SIG-M5 (cell line): Measurements from ENCODE around the gene UTS2.

ENCODE experiments used
- DNase-seq: peaks from one replicate; lab custom pipeline; 2025; lab: John Stamatoyannopoulos, UW

Gene UTS2

DNA sequence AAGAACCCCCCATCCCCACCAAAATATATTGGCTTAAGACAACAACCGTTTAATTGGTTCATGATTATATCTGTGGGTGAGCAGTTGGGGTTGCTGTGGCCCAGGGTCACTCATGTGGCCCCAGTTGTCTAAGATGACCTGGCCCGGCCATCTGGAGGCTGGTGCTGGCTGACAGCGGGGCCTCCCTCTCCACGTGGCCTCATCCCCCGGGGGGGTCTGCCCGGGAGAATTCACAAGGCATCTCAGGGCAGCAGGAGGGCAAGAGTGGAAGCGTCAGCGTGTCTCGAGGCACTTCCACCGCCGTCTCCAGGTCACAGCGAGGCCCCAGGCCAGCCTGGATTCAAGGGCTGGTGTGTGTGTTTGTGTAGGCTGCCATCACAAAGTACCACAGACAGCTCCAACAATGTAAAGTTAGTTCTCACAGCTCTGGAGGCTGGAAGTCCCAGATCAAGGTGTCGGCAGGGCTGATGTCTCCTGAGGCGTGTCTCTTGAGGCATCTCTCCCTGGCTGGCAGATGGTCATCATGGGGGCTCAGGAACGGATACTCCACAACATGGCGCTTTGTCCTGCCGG lies 11.0 kb upstream of the UTS2 start:
- no peak for DNase-seq

DNA sequence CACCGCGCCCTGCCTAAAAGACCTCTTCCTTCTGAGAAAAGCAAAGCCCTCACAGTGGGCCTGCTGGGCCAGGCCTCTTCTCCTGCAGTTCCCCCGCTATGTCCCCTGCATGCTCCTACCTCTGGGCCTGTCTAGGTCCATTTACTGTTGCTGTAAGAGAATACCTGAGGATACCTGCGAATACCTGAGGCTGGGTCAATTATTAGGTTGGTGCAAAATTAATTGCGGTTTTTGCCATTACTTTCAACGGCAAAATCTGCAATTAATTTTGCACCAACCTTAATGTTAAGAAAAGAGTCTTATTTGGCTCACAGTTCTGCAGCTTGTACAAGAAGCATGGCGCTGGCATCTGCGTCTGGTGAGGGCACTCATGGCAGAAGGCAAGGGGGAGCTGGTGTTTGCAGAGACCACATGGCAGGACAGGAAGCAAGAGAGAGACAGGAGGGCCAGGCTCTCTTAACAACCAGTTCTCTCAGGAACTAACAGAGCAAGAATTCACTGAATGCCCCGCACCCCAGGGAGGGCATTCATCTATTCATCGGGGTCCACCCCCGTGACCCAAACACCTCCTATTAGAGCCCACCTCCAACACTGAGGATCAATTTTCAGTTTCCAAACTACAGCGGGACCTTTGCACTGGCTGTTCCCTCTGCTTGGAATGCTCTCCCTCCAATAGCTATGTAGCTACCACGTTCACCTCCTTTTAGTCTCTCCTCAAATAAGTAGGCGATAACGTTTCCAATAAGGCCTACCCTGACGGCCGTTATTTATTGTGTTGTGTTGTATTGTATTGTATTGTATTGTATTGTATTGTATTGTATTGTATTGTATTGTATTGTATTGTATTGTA lies 9.6 kb upstream of the UTS2 start:
- DNase-seq = no peak

DNA sequence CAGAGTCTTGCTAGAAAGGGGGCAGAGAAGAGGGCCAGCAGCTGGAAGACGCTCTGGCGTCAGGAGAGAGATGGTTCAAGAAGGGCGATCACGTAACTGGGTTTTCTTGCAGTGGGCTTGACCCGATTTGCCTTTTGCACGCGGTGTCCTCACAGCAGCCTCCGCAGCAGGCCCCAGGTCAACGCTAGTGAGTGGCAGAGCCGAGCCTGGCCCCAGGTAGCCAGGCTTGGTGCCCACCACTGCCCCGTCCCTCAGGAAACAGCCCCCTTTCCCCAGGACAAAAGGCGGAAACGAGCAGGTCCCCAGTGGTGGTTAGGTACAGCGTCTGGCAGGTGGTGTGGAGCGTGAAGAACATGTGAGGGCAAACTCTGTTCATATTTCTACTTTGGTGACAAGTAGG lies 8.6 kb upstream of the UTS2 start:
- DNase-seq = no peak

DNA sequence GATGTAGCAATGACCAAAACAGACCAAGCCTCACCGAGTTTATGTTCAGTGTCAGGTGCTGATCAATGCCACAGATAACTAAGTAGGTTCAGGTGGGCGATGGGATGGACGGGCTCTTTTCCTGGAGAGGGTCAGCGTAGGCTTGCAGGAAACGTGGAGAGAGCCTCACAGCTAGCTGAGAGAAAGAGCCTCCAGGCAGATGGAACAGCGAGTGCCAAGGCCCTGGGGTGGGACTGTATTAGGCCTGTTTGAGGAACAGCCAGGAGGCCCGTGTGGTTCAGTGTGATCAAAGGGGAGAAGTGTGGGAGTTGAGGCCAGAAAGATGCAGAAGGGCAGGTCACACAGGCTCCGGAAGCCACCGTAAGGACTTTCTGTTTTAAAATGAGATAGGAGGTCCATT lies 7.3 kb upstream of the UTS2 start:
- no peak for DNase-seq

DNA sequence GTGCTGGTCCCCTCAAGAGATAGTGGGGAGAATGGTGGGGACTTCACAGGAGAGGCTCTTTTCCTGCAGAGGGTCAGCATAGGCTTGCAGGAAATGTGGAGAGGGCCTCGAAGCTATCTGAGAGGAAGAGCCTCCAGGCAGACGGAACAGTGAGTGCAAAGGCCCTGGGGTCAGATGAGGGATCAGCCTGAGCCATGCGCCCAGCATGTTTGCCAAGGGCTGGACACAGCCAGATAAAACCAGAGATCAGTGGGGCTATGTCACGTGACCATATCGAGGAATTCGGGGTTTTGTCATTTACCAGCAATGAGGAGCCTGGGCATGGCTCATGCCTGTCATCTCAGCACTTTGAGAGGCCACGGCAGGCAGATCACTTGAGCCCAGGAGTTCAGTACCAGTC lies 6.5 kb upstream of the UTS2 start:
- no peak for DNase-seq

DNA sequence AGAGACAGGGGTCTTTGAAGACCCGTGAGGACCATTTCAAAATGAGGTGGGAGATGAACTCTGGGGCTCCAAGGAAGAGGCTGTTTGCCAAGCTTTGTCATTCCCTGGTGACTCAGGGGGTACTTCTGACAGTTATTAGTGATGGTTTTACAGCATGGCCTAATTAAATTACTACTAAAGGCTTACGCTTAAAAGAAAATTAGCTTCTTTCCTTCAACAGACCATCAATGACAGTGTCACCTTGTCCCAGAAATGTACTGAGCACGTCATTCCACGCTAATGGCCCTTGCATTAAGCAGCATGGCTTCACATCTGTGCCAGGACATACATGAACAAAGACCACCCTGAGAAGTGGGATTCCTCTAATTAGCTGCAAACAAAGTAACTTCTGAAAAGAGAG lies 5.1 kb upstream of the UTS2 start:
- DNase-seq = no peak

DNA sequence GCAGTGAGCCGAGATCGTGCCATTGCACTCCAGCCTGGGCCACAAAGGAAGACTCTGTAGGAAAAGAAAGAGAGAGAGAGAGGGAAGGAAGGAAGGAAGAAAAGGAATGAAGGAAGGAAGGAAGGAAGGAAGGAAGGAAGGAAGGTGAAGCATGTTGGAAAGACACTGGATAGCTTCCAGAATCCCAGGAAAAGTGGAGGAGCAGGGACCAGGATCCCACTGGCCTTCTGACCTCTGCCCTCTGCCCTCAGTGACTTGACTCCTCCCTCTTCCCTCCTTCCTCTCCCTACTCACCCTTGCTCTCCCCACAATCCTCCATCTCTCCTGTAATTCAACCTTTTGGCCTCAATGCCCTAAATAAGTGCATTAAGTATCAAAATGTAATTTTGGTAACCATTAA lies 4.1 kb upstream of the UTS2 start:
- no peak for DNase-seq

DNA sequence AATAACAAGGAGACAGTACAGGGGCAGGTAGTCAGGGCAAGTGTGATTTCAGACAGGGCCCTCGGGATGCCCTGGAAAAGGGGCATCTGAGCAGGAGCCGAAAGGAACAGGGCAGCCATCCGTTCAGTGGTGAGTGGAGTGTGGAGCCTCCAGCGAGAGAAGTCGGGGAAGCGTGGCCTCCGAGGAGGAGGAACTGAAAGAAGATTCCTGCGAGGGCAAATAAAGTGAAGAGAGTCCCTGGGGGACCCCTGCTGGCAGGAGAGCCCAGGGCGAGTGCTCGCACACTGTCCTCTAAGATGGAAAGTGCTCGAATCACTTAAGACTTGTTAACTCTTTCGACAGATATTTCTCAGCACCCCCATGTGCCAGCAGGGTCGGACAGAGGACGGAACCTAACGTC lies 3.5 kb upstream of the UTS2 start:
- peak; percentile 8 for DNase-seq

DNA sequence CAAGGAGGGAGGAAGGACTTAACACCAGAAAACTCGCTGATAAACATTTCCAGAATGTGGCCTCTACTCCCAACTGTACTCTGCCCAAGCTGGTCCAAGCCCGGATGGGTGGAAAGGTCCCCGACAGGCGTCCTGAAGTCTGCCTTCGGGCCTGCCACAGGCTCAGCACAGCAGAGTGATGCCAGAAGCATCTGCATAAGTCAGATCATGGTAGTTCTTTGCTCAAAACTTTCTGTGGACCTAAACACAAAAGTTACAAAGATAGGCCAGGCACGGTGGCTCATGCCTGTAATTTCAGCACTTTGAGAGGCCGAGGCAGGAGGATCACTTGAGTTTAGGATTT lies 790 bp upstream of the UTS2 start:
- DNase-seq = no peak

DNA sequence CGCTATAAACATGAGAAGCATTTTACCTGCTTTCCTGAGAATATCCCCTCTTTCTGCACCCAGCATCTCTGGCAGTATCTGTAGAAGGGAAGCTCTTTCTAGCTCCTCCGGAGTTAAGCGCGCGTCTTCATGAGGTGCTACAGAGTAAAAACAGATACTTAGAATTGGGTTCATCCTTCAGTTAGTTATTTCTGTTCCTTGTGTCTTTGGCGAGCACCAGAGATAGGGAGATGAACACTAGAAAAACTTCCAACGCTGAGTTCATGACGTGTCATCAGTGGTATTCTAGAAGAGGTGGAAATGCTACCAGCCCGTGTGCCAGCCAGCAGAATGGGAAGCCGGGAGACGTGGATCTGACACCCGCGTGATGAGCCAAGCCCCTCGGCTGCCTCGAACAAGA lies 2.1 kb downstream of the UTS2 start:
- DNase-seq = no peak

DNA sequence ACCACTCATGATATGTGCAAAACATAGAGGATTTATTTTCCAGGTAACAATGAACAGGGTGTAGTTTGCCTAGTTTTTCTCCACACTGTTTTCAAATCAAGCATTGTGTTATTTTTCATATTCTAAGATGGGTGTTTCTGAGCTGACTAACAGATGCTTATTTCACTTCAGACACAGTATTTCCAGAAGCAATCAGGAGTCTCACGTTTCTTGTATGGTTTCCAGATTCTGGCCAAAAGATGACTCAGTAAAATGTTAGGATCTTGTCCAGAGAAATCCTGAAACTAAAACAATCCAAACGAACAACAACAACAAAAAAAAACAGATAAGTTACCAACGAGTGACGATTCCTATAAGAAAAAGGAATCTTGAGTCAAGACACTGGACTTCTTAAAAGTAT lies 5.3 kb downstream of the UTS2 start:
- no peak for DNase-seq

DNA sequence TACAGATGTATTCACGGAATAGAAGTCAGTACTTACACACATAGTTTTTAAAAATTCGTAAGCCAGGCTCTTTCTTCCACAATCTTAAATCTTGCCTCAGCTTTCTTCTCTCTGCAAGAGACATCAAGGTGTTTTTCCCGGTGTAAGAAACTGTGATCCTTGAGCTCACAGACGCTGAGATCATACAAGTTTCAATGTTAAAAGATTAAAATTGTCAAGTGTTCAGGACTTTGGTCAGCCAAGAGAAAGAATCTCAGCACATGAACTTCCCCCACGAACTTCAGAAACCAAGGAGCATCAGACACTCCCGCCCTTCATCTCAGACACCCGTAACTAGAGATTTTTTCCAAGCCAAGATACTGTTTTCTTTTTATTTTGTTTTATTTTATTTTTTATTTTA lies 6.2 kb downstream of the UTS2 start:
- no peak for DNase-seq

DNA sequence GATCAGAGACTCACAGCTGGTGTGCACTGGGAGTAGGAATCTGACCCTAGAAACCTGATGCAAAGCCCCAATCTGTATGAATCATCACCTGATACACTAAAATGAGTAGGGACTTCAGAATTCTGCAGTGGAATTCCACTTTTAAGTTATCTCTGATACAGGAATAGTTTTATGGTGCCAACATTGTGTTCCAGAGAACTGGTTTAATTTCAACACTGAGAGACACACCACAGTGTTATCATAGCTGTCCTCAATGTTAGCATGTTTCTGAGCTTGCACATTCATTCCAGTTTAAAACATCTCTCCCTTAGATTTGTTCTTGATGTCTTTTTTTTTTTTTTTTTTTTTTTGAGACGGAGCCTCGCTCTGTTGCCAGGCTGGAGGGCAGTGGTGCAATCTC lies 7.1 kb downstream of the UTS2 start:
- no peak for DNase-seq

DNA sequence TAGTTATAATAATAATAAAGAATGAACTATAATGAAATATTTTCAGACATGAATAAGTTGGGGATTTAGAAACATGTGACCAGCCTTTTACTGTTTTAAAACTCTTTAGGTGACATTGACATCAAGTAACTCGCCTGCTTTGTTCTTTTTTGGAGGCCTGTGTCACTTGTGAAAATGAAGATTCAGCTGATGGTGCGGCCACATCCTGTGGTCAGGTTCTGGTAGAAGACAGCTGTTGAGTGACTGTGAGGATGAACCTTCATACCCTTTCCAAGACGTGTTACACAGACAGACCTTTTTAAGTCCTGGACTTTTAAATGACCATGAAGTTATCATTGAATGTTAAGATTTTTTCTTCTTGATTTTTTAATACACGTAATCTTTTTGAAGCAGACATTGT lies 10.3 kb downstream of the UTS2 start:
- DNase-seq = no peak

DNA sequence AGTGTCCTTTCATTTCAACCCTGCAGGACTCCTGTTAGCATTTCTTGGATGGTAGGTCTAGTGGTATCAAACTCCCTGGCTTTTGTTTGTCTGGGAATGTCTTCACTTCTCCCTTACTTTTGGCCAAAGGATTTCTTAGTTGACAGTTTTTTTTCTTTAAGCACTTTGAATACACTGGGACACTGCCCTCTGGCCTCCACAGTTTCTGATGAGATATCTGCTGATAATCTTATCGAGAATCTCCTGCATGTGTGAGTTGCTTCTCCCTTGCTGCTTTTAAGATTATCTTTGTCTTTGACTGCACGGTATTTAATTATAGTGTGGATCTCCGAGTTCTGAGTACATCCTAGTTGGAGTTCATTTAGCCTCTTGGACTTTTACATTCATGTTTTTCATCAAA lies 13.3 kb downstream of the UTS2 start:
- no peak for DNase-seq

DNA sequence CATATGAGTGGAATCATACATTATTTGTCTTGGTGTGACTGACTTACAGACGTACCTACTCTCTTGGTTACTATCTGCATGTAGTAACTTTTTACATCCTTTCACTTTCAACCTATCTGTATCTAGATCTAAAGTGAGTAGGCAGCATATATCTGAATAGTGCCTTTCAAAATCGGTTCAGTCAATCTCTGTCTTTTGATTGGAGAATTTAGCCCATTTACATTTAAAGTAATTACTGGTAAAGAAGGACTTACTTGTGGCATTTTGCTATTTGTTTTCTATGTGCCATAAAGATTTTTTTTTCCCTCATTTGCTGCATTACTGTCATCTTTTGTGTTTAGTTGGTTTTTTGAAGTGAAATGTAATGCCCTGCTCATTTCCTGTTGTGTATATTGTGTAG lies 14.2 kb downstream of the UTS2 start:
- no peak for DNase-seq

DNA sequence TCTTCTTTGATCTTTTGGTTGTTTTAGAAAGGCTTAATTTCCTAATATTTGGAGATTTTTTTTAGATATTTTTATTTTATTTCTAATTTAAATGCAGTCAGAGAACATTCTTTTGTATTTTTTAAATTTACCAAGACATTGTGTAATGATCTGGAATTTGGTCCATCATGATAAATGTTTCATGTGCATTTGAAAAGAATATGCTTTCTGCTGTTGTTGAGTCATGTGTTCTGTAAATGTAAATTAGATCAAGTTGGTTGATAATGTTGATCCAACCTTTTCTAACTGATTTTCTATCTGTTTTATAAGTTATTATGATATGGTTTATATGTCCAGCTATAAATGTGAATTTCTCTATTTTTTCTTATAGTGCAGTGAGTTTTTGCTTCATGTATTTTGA lies 19.8 kb downstream of the UTS2 start:
- DNase-seq = no peak

DNA sequence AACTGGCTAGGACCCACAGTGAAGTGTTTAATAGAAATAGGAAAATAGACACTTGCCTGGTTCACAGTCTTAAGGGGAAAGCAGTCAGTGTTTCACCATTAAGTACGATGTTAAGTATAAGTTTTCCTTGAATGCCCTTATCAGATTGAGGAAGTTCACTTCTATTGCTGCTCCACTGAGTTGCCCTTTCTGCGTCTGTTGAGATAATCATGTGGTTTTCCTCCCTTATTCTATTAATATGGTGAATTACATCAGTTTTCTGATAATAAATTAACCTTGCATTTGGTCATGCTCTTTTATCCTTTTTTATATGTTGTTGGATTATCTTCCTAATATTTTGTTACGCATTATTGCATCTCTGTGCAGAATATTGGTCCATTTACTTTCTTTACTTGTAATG lies 21.4 kb downstream of the UTS2 start:
- no peak for DNase-seq

DNA sequence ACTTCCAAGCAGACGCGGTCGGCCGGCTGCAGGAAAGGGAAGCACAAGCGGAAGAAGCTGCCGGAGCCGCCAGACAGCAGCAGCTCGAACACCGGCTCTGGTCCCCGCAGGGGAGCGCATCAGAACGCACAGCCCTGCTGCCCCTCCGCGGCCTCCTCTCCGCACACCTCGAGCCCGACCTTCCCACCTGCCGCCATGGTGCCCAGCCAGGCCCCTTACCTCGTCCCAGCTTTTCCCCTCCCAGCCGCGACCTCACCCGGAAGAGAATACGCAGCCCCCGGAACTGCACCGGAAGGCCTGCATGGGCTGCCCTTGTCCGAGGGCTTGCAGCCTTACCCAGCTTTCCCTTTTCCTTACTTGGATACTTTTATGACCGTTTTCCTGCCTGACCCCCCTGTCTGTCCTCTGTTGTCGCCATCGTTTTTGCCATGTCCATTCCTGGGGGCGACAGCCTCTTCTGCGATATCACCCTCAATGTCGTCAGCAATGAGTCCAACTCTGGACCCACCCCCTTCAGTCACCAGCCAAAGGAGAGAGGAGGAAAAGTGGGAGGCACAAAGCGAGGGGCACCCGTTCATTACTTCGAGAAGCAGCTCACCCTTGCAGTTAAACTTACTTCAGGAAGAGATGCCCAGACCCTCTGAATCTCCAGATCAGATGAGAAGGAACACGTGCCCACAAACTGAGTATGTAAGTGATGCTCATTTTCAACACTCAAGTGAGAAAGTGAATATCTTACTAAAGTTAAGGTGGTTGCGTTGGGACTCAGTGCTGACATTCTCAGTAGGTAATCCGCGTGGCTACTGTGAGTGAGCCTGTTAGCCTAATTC lies 25.5 kb downstream of the UTS2 start:
- DNase-seq = no peak

DNA sequence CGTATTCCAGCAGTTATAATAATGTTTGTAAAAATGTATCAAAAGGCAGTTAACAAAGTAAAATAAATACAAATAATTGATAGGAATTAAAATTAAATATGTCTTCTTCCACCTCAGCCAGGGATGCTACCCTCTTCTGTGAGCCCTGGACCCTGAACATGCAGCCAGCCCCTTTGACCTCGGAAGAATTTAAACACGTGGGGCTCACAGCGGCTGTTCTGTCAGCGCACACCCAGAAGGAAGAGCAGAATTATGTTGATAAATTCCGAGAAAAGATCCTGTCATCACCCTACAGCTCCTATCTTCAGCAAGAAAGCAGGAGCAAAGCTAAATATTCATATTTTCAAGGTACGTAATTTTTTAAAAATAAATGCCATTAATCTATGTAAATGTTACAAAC lies 26.5 kb downstream of the UTS2 start:
- DNase-seq = no peak

DNA sequence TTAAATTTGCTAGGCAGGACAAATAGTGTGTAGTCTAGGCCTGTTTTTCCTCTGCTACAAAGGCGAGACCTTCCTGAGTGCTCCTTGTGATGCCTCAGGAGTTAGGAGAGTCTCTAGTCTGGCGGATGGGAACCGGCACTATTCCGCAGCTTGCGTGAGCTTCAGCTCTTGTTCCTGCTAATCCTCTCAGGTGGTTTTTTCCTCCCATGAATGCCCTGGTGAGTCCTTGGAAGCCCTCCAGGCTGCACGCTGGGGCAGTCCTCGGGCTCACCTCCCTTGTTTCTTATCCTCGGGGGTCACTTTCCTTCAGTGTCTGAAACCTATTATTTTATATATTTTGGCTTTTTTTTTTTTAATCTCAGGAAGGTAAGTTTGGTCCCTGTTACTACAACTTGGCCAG lies 28.2 kb downstream of the UTS2 start:
- no peak for DNase-seq

DNA sequence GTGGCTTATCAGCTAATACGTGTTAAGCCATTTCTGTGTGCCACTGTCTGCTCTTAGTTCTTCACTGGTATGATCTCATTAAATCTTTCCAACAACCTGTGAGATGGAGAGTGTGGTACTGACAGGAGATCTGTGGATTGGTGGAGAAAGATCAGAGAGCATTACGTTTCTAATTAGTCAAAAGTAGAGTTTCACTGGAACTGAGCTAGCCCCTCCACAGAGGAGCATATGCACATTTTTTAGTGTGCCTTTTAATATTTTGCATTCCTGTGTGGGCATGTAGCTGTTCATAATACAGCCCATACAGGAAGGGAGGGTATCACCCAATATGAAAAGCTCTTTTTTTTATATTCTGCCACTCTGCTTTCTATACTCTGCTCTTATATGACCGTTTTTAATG lies 31.6 kb downstream of the UTS2 start:
- no peak for DNase-seq

DNA sequence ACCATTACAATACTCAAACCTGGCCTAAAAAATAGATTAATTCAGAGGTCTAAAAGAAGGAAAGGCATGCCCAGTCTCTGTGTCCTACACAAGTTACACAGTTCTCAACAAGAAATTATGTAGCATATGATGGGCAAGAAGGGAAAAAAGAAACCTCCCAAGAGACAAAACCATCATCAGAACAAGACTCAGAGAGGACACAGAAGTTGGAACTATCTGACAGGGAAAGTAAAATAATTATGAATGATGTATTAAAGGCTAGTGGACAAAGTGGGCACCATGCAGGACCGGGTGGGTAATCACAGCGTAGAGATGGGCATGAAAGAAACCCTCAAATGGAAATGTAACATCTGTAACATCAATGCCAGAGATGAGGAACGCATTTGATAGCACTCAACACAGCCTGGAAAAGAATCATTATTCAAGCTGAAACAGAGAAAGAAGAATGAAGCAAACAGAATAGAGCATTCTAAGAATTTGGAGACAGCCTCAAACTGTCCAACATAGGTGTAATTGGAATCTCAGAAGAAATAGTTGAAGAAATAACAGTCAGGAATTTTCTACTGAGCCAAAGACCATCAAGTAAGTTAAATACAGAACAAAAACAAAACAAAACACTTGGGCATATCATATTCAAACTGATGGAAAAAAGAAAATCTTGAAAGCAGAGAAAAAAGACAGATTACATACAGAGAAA lies 39.0 kb downstream of the UTS2 start:
- no peak for DNase-seq
